Measurements from ENCODE around the gene ARFGAP1.

ARFGAP1 gene

DNA sequence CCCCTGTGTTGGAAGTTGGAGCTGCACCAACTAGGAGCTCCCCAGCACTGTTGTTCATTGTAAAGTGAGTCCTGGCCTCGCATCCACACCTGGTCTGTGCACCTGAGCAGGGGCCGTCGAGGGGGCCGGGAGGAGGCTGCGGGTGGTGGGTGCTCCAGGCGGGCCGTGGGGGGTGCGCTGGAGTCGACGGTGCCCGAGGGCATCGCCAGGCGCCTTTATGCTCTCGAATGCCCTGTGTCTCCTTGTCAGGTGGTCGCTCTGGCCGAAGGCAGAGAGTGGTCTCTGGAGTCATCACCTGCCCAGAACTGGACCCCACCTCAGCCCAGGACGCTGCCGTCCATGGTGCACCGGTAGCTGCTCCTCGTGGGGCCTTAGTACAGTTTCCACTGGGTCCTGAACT is 4.3 kb downstream of the ARFGAP1 start:
- FAIRE-seq (no peak), DNase-seq (ENCODE audit: insufficient read length, low spot score) (no peak)

DNA sequence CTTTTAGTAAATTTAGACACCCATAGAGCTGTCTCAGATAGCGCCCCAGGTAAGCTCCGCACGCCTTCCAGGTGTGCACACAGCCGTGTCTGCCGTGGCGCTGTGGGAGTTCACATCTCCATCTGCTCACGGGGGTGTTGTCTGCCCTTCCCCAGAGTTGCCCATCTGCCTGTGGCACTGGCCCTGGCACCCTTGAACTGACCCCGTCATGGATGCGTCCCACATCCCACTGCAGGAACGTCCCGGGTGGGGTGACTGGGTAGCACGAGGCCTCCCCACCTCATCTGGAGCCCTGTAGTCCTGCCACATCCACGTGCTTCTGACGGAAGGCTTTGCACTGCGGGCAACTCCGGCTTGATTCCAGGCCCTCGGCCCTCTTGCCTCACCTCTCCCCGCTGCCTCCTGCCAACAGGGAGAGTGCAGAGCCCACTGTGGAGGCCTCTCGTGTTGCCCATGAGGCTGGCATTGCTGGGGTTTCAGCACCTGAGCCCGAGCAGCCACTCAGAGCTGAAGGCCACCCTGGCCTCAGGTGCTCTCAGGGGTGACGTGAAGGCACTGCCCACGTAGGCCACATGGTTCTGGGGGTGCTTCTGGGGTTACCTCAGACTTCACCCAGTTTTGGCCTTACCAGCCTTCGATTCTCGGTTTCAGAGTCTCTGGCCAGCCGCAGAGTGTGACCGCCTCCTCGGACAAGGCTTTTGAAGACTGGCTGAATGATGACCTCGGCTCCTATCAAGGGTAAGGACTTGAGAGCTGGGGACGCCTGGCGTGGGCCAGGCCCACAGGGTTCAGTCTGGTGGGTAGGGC is 5.1 kb downstream of the ARFGAP1 start:
- FAIRE-seq = no peak
- DNase-seq (ENCODE audit: insufficient read length, low spot score) = no peak

DNA sequence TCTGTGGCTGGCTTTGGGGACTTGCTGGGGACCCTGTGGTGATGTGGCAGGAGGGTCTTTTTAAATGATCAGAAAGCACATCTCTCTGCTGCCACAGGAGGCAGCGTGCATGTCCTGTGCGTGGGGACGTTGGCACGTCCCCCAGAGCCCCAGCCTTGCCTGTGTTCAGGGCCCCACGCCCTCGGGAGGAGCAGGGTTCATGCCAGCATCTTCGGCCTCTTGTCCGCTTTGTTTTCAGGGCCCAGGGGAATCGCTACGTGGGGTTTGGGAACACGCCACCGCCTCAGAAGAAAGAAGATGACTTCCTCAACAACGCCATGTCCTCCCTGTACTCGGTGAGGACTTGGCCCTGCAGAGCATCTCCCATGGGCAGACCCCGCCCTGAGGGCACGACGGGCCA is 6.0 kb downstream of the ARFGAP1 start:
- FAIRE-seq (no peak), DNase-seq (ENCODE audit: insufficient read length, low spot score) (no peak)

DNA sequence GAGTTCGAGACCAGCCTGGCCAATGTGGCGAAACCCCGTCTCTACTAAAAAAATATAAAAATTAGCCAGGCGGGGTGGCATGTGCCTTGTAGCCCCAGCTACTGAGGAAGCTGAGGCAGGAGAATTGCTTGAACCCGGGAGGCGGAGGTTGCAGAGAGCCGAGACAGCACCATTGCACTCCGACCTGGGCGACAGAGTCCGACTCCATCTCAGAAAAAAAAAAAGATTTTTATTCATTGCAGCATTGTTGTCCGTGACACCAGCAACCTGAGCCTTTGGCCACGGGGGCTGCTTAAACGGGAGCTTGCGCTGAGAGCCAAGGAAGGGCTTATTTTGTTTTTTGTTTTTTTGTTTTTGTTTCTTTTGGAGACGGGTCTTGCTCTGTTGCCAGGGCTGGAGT is 7.3 kb downstream of the ARFGAP1 start:
- no peak for FAIRE-seq
- no peak for DNase-seq (ENCODE audit: insufficient read length, low spot score)

DNA sequence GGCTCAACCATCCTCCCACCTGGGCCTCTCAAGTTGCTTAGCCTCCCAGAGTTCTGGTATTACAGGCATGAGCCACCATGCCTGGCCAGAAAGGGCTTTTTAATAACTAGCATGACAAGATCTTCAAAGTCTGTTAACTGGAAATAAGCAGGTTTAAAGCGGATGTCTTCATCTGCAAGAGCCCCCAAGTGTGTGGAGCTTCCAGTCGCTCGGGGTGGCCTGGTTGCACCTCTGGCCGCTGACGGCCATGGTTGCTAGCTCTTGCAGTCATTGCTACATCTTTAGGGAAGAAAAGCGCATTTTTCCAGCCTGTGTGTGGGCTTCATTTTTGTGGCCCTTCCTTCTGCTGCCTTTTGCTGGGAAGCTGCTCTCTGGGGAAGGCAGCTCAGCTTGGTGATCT is 7.8 kb downstream of the ARFGAP1 start:
- no peak for FAIRE-seq
- no peak for DNase-seq (ENCODE audit: insufficient read length, low spot score)

DNA sequence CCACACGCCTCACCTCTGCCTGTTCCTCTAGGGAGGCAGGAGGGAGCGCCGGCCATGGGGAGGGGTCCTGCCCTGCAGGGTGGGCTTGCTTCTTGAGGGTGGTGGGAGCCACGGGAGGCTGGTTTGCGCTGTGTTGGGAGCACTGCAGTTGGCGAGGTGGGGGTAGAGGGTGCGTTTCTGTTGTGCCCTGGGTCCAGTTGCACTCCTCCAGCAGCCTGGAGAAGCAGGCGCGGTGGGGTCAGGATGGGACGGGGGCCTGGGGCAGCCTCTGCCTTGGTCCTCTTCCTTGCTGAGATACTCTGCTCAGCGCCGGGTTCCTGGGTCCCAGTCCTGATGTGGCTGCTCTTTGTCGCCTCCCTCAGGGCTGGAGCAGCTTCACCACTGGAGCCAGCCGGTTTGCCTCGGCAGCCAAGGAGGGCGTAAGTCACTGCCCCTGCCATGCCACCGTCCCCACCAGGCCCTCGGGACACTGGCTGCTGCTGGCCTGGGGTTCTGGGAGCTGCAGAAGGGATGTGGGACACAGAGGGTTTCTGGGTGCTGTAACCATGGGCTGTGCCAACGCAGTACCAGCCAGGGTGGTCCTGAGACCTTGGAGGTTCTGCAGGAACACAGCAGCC is 8.4 kb downstream of the ARFGAP1 start:
- no peak for FAIRE-seq
- DNase-seq (ENCODE audit: insufficient read length, low spot score) = no peak

DNA sequence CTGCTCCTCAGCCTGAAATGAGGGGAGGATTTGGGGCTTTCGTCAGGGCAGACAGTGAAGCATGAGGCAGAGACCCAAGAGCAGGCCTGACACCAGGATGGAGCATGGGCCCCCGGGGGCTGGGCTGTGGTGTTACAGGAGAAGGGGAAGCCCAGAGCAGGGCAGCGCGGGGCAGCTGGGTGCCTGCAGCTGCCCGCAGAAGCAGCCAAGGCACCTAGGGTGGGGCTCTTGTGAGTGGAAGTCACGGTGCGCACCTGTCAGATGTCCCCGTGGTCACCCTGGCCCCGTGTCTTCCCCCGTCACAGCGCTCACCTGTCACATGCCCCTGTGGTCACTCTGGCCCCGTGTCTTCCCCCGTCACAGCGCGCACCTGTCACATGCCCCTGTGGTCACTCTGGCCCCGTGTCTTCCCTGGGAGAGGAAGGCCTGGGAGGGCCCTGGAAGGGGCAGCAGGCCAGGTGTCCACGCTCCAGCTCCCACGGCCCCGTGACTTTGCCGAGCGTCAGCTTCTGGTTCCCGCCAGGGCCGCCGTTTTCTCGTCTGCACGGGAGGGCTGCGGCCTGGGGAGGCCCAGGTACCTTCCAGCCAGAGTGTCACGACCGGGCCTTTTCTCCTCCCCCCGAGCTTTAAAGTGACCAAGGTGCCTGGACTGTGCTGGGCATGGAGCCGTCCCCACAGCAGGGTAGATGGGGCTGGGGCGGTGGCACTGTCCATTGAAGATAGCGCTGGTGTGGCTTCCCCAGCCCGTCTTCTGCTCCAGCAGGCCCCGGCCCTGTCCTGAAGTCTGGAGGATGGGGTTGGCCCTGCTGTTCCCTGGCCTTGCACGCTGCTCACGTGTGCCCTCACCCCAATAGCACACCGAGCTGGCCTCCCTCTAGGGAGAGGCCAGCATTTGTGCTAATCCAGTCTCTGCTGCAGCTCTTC is 9.4 kb downstream of the ARFGAP1 start:
- FAIRE-seq (no peak), DNase-seq (ENCODE audit: insufficient read length, low spot score) (no peak)

DNA sequence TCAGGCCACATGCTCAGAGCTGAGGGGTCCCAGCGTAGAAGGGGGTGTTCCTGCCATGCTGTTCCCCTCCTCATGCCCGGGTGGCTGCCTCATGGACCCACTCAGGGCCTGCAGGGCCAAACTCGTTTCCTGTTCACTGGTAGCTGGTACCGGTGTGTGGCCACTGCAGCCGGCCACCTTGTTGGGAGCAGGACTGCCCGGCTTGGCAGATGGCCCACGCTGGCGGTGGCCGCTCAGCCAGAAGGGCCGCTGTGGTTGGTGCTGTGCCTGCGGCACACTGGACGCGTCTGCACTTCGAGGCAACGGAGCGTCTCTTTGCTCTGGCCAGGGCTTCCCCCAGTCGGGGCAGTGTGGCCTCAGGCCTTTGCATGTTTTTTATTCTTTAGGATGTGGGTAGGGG is 10.3 kb downstream of the ARFGAP1 start:
- no peak for FAIRE-seq
- no peak for DNase-seq (ENCODE audit: insufficient read length, low spot score)

DNA sequence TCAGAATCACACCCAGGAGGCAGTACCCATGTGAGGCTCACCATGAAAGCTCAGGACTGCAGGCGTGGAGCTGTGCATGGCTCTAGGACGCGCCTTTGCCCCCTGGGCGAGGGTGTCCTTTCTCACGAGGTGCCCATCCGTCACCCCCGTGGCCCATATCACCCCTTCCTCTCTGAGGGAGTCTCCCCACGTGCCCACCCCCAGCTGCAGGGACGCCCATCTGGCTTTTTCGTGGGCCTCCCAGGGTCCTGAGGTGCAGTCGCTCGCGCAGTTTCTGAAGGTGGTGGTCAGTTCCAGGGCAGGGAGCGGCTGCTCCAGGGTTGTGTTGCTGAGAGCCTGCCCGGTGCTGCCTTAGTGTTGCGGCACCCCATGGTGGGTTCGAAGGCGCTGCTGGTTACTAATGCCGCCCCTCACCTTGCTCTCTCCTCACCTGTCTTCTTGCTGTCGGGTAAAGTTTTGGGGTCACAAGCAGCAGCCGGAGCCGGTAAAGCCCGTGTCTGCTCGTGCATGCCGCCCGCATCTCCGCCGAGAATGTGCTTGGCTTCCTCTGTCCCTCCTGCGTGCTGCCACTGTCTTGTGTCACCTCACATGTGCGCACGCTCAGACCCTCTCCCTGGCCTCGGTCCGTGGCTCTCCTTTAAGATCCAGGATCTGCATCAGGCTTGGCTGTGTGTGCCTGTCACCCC is 10.9 kb downstream of the ARFGAP1 start:
- no peak for DNase-seq (ENCODE audit: insufficient read length, low spot score)
- FAIRE-seq = no peak

DNA sequence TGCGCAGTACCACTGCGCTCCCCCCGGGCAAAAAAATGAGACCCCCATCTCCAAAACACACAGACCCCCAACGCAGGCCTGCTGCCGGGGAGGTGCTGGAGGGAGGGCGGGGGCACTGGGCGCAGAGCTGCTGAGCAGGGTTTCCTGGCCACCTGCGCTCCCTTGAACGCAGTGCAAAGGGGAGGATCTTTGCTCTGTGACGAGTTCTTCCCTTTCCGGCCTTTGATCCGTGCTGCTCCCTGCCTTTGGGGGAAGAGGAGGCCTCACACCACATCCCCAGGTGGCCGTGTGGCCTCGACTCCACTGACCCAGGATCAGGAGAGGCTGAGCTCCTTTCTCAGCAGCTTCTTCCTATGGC is 11.4 kb downstream of the ARFGAP1 start:
- DNase-seq (ENCODE audit: insufficient read length, low spot score) (no peak), FAIRE-seq (no peak)

DNA sequence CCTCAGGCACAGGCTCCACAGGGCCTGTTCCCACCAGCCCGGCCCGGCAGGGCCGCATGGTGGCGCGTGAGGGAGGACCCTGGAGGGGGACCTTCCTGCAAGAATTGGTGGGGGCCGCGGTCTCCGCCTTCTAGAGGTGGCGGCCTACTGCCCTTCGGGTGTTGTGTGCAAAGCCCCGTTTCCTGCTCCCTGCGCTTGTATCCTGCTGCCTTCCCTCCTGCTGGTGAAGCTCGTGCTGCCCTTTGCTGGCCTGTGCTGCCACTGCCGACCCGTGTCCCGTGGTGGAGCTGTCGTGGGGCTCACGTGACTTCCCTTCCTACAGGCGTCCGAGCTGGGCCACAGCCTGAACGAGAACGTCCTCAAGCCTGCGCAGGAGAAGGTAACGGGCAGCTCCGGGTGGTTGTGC is 11.9 kb downstream of the ARFGAP1 start:
- no peak for FAIRE-seq

DNA sequence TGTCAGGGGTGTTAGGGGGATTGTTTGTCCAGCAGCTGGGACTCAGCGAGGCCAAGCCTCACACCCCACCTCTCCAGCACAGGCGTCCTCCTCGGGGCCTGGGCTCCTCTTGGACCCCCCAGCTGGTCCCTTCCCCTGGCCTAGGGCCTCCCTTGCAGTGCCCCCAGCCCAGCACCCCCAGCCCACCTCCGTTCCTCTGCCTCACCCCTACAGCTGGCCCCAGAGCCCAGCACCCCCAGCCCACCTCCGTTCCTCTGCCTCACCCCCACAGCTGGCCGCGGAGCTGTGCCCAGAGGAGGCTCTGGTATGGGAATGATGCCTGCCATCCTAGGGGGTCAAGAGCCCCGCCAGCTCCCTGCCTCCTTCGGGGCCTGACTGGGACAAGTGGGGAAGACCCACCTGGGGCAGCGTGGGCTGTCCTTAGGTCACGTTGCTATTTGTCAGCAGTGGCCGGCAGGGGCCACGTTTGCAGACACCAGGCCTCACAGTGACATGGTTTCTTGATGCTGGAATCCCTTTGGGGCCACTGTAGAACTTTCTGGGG is 12.4 kb downstream of the ARFGAP1 start:
- FAIRE-seq (no peak), DNase-seq (ENCODE audit: insufficient read length, low spot score) (no peak)

More for the DNA sequence above, 11.9 kb downstream of the ARFGAP1 start:
- DNase-seq (ENCODE audit: insufficient read length, low spot score) = no peak

DNA sequence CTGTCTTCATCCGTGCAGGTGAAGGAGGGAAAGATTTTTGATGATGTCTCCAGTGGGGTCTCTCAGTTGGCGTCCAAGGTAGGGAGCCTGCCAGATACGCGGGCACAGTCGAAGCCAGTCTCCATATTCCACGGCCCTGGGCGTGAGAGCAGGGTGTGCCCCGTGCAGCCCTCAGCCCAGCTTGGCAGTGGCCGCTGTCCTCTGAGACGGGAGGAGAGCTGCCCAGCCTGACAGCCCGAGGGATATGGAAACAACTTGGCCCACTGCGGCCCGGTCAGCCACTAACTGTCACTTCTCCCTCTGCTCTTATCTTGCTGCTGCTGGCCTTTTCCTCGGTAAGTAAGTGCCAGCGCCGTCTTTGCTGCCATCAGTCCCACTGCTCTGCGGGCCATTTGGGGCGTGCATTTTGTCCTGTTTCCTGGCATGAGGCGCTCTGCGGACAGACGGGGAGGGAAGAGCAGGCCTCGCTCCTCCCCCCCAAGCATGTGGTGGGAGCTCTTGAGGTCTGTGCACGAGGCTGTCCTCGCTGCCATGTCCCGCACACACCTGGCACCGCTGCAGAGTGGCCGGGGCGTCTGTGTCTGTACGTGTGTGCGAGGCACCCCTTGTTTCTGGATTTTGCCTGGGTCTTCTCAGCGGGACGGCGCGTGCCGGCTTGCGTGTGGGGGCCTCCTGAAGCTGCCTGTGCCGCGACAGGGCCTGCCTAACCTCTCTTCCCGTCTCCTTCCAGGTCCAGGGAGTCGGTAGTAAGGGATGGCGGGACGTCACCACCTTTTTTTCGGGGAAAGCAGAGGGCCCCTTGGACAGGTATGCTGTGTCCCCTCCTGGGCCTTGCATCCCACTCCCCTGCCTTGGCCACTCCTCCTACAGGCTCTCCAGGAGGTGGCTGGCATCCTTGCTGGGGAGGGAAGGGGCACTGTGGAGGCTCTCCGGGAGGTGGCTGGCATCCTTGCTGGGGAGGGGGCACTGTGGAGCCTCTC is 13.3 kb downstream of the ARFGAP1 start:
- no peak for FAIRE-seq

DNA sequence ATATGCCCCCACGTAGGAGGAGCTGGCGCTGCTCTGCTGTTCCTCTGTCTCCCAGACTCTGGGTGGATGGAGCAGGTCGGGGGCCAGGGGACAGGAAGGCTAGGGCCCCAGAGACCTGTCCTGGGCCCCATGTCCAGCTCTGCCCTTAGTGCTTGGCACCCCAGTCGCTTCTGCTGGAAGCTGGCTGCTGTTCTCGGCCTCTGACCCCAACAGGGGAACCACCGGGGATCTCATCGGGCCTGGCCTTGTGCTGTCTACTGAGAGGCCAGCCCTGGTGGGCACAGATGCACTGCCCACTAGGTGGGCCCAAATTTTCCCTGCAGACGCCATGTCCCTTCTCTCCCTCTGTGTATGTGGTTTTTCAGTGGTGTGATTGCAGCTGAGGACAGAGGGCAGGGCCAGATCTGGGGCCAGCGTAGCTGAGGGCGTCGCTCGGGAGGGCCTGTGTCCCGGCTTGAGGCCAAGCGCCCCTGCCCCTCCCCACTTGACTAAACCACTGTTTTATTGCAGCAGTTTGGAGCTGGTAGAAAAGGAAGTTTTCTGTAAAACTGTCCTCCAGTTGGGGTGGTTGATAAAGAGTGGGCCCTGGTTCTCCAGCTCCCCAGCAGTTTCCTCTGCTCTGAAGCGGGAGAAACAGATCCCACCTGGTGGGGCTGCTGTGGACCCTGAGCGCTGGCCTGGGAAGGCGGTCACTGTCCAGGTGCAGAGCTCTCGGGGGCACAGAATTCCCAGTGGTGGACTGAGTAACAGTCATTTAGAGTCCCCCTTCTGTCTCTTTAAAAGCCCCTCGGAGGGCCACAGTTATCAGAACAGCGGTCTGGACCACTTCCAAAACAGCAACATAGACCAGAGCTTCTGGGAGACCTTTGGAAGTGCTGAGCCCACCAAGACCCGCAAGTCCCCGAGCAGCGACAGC is 14.4 kb downstream of the ARFGAP1 start:
- no peak for FAIRE-seq
- DNase-seq (ENCODE audit: insufficient read length, low spot score) = no peak

More for the DNA sequence above, 13.3 kb downstream of the ARFGAP1 start:
- DNase-seq (ENCODE audit: insufficient read length, low spot score) = no peak

DNA sequence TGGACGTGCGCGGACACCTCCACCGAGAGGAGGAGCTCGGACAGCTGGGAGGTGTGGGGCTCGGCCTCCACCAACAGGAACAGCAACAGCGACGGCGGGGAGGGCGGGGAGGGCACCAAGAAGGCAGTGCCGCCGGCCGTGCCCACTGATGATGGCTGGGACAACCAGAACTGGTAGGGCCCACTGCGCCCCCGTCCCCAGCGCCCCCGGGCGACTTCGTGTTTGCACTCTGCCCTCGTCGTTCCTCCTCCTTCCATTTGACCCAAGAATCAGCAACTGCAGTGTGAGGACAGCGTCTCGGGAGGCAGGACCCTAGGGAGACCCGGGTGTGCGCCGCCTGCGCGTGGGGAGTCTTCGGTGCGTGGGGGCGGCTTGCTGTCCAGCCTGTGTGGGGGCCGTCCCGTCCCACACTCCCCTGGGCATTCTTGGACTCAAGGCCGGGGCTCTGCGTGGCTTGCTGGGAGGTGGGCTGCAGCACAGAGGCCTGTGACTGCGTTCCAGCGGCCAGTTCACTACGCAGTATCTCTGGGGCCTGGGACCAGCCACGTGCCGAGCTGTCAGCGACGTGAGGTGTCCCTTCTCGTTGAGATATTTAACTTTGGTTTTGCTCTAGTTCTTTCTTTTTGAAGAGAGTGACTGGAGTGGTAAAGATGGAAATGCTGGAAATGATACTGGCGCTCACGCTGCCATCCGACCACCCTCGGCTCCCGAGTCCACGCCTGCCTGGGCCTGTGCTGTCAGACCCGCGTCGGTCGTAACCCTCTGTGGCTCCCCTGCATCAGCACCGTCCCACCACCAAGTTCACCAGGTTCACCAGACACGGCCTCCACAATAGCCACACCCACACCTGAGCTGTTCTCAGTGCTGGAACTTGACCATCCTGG is 15.3 kb downstream of the ARFGAP1 start:
- FAIRE-seq (no peak), DNase-seq (ENCODE audit: insufficient read length, low spot score) (no peak)

DNA sequence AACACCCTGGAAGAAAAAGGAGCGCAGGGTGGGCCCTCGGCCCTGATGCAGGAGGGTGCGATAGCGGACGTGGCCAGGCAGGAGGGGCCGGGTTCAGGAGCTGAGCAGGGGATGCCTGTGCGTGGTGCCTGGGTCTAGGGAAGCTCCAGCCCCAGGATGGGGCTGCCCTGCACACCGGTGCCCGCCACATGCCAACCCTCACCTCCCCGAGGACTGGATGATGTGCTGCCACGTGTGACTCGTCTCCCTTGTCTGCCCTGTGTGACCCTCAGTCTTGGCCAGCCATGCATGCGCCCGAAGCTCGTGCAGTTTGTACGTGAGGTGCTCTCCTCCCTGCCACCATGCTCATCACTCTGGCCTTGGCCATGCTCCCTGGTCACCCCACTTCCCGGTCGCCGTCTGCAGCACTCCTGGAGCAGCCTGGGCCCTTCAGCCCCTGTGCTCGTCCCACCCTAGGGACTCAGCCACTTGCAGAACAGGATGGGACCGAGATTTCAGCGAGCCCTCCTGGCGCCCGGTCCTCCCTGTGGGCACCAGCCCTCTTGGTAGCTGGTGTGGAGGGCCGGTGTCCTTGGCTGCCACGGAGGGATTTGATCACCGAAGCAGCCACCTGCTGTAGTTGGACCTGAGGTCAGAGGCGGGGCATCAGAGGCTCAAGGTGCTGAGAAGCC is 16.1 kb downstream of the ARFGAP1 start:
- no peak for FAIRE-seq
- DNase-seq (ENCODE audit: insufficient read length, low spot score) = no peak

Measured in GM19239 (cell line).